GM20000 (cell line): ENCODE measurements around the gene TSPAN5.

ENCODE experiments used
- DNase-seq: peaks from one replicate; pipeline ENCODE4 v3.0.0; 2012; ENCODE audit warnings: low spot score
- TF ChIP-seq, protein P1 (sequence below): IDR thresholded peaks from 2 replicates; pipeline ENCODE4 v1.5.1; 2012; ENCODE audit warnings: mild to moderate bottlenecking, control low read depth; ENCODE audit errors: extremely low read depth, missing control alignments

The TSPAN5 gene

DNA sequence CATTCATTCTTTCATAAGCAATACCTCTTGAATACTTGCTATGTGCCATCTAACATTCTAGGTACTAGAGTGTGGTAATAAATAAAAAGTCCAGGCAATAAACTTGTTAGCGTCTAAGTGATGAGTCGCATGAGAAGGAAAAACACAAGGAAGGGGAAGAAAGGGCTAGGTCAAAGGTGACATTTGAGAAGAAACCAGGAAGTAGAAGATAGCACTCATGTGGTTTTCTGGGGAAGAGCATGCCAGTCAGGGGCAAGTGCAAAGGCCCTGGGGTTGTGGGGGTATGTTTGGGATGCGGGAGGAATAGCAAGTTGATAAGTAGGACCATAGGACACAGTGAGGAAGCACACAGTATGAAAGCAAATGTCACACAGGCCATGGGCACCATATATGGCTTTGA lies 157.0 kb downstream of the TSPAN5 start:
- DNase-seq, result no peak
- TF ChIP-seq, protein P1, sequence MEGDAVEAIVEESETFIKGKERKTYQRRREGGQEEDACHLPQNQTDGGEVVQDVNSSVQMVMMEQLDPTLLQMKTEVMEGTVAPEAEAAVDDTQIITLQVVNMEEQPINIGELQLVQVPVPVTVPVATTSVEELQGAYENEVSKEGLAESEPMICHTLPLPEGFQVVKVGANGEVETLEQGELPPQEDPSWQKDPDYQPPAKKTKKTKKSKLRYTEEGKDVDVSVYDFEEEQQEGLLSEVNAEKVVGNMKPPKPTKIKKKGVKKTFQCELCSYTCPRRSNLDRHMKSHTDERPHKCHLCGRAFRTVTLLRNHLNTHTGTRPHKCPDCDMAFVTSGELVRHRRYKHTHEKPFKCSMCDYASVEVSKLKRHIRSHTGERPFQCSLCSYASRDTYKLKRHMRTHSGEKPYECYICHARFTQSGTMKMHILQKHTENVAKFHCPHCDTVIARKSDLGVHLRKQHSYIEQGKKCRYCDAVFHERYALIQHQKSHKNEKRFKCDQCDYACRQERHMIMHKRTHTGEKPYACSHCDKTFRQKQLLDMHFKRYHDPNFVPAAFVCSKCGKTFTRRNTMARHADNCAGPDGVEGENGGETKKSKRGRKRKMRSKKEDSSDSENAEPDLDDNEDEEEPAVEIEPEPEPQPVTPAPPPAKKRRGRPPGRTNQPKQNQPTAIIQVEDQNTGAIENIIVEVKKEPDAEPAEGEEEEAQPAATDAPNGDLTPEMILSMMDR, result no peak

GRCh38 chr4:98498774-98499173 lies 159.6 kb downstream of the TSPAN5 start:
- no peak for DNase-seq
- TF ChIP-seq, protein P1, result no peak

DNA sequence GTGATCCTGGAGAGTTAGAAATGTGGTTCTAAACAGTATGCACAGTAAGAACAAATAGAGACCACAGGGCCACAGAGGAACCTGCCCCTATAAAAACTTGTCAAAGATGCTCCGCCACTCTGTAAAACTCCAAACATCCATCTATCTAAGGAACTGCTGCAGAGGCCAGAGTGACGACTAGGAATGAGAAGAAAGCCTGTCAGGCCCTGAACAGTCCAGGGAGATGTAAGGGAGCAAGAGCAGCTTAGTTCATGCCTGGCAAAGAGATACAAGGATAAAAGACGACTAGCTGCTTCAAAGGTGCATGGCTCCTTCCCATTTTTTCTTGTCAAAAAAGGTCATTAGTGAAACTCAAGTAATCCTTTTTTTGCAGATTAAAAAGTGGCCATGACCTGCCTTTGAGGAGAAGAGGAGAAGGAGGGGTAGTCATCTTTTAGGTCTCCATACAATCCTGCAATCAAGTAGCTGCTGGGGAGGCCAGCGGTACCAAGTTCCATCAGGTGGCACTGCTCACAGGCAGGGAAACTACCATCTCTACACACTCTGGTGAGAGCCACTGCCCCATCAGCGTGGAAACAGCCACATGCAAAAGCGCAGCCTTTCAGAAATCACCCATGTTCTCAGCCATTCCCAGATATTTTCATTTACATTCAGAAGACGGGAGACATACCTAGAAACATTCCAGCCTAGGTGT lies 162.1 kb downstream of the TSPAN5 start:
- no peak for DNase-seq
- TF ChIP-seq, protein P1, result no peak

DNA sequence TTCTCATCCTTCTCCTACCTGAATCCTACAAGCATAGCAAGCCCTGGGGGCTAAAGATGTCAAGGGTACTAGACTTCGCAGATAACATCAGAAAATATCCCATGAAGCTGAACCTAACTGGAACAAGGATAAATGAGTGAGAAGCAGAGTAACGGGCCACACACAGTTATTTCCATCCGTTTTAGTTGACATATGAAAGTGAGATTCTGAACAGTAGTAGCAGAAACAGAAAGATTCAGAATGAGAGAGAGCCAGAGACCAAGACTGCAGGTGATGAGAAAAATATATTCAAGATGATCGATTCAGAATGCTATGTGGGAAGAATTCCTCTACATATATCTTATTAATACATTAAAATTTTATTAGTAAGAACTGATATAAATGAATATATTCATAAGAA lies 165.1 kb downstream of the TSPAN5 start:
- TF ChIP-seq, protein P1, result no peak
- DNase-seq, result peak; percentile 20

DNA sequence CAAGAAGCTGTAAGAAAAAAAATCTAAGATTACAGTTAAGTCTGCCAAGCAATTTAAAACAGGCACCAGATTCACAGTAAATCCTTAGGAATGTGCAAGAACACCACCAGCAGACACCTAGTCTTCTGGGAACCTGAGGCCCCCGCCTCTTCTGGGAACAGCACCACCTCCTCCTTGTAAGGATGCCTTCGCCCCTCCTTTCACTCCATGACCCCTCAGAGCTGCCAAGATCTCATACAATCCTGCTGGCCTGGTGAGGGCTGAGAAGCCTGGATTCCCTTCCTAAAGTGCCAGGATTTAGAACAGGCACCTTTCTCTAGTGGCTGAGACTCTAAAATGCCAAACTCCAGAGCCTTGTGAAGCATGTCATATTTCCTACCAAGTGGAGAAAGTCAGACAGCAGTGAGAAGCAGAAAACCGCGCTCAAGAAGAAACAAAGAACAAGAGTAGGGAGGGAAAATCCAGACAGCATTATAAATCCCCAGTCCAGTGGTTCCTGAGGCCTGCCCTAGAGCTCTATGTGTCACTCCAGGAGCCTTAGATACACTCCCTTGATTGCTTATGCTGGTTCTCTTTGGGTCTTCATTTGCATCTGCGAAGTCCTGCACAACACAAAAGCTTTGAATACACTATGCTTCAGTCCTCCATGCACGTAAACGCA lies 166.4 kb downstream of the TSPAN5 start:
- DNase-seq, result no peak
- TF ChIP-seq, protein P1, result no peak

GRCh38 chr4:98490251-98490650 lies 168.2 kb downstream of the TSPAN5 start:
- TF ChIP-seq, protein P1, result no peak
- no peak for DNase-seq

DNA sequence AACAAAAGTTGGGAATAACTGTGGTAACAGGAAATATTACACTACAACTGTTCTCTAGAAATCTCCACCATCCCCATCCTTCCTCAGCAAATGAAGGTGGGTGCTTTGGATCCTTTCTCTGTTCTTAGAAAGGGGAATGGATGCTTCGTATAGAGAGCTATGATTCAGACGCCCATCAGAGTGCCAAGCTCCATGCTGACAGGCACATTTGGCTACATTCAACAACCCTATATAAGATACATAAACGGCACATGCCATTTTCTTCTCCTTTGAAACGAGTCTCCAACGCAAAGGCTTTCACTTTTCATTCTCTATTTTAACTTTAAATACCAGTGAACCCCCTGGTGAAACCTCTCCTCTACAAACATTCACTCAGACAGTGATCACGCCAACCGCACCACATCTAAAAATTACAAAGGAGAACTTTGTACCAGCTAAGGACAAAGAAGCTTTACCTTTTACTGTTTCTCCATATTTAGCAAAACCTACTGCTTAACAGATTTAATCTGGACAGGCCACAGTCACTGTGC lies 172.5 kb downstream of the TSPAN5 start:
- TF ChIP-seq, protein P1, result no peak
- DNase-seq, result no peak
